Type B pancreatic cell (in vitro differentiated cells): ENCODE results near the gene TANGO6. TPM values are rescaled to one million over a fixed set of nuclear protein-coding genes. Genes with fewer than 3 reads are reported as not detected.

Experiments
- DNase-seq: peaks from one replicate; pipeline ENCODE4 v3.0.0; 2021; ENCODE audit warnings: mixed read lengths; ENCODE audit not compliant: unreplicated experiment; ENCODE audit errors: extremely low spot score
- H3K27ac Mint-ChIP-seq: 2 replicates; pipeline ENCODE4 v1.8.0; 2021; ENCODE audit warnings: mild to moderate bottlenecking, mixed read lengths
- H3K27me3 Mint-ChIP-seq: 2 replicates; pipeline ENCODE4 v1.8.0; 2021; ENCODE audit warnings: mixed read lengths
- H3K36me3 Mint-ChIP-seq: 2 replicates; pipeline ENCODE4 v1.8.0; 2021; ENCODE audit warnings: mixed read lengths
- H3K4me1 Mint-ChIP-seq: one replicate; pipeline ENCODE4 v1.8.0; 2021; ENCODE audit warnings: mixed read lengths; ENCODE audit not compliant: unreplicated experiment
- H3K4me3 Mint-ChIP-seq: 2 replicates; pipeline ENCODE4 v1.8.0; 2021; ENCODE audit warnings: mild to moderate bottlenecking, mixed read lengths
- H3K9me3 Mint-ChIP-seq: 2 replicates; pipeline ENCODE4 v1.8.0; 2021; ENCODE audit warnings: mixed read lengths
- CTCF ChIP-seq: fragments of 200-600 bp; sonication (generic); conservative IDR thresholded peaks from 2 replicates; pipeline ENCODE4 v1.5.0; 2021; ENCODE audit warnings: antibody characterized with exemption, mild to moderate bottlenecking
- total RNA-seq: library from RNA; stranded (reverse); gene quantifications from 2 replicates; pipeline ENCODE4 v1.2.1, GENCODE V29; 2021; ENCODE audit warnings: low replicate concordance

TANGO6 gene
- total RNA-seq, 1 donor from 2014 or later: 13.0 TPM

- no peaks in the 10 kb centered on the region for H3K9me3 Mint-ChIP-seq
- H3K4me3 Mint-ChIP-seq: no peak overlapping the region
- DNase-seq: no peak
- no peak overlapping the region for H3K27ac Mint-ChIP-seq
- no peak for TF ChIP-seq CTCF
- peaks cover 19% of the 10 kb centered on the region for H3K4me1 Mint-ChIP-seq
- H3K27me3 Mint-ChIP-seq: no peaks in the 10 kb centered on the region
- H3K36me3 Mint-ChIP-seq: peaks cover 4% of the 10 kb centered on the region
These were observed 41.1 kb downstream of the TANGO6 start for GRCh38 chr16:68884401-68884800.

- H3K9me3 Mint-ChIP-seq: no peaks in the 10 kb centered on the region
- no peaks in the 10 kb centered on the region for H3K27me3 Mint-ChIP-seq
- H3K36me3 Mint-ChIP-seq: peaks cover 4% of the 10 kb centered on the region
- DNase-seq: no peak
- no peak overlapping the region for H3K4me3 Mint-ChIP-seq
- TF ChIP-seq CTCF: no peak
- no peak overlapping the region for H3K27ac Mint-ChIP-seq
- H3K4me1 Mint-ChIP-seq: peaks cover 19% of the 10 kb centered on the region
These were observed 41.8 kb downstream of the TANGO6 start for GRCh38 chr16:68884861-68885720.

GRCh38 chr16:68887107-68887506, 43.8 kb downstream of the TANGO6 start:
- H3K4me3 Mint-ChIP-seq: no peak overlapping the region
- no peak for DNase-seq
- H3K4me1 Mint-ChIP-seq: peaks cover 19% of the 10 kb centered on the region
- no peak for TF ChIP-seq CTCF
- no peaks in the 10 kb centered on the region for H3K9me3 Mint-ChIP-seq
- H3K27me3 Mint-ChIP-seq: no peaks in the 10 kb centered on the region
- H3K36me3 Mint-ChIP-seq: no peaks in the 10 kb centered on the region
- H3K27ac Mint-ChIP-seq: no peak overlapping the region

- Mint-ChIP-seq H3K27me3 (no peaks in the 10 kb centered on the region), H3K36me3 (no peaks in the 10 kb centered on the region), H3K4me3 (no peak overlapping the region), H3K4me1 (peaks cover 14% of the 10 kb centered on the region), H3K27ac (peak overlapping the region; percentile 16), H3K9me3 (no peaks in the 10 kb centered on the region)
- no peak for TF ChIP-seq CTCF
- no peak for DNase-seq
These were observed 46.3 kb downstream of the TANGO6 start for GRCh38 chr16:68889508-68890150.

GRCh38 chr16:68892214-68892613, 48.9 kb downstream of the TANGO6 start:
- Mint-ChIP-seq H3K27ac (no peak overlapping the region), H3K9me3 (no peaks in the 10 kb centered on the region), H3K4me3 (no peak overlapping the region), H3K36me3 (no peaks in the 10 kb centered on the region), H3K4me1 (no peaks in the 10 kb centered on the region), H3K27me3 (no peaks in the 10 kb centered on the region)
- no peak for DNase-seq
- TF ChIP-seq CTCF: no peak
